Hematopoietic multipotent progenitor cell (in vitro differentiated cells): ENCODE results near the gene DUSP10. TPM values are rescaled to one million over a fixed set of nuclear protein-coding genes. Genes with fewer than 3 reads are reported as not detected.

Experiments used
- DNase-seq, 3 donors: peaks; one replicate each; pipeline ENCODE4 v3.0.0-alpha.2; 2011 to 2015; ENCODE audit warnings: low read depth in 2 of 3, low spot score in 2 of 3
- total RNA-seq: library from RNA; depleted of rRNA; stranded (reverse); fragments of >200 nt; gene quantifications from one replicate; pipeline ENCODE4 v1.2.3, GENCODE V29; 2012

The DUSP10 gene
- total RNA-seq, 1 donor, result 142 TPM

- peak in 1 of 3 donors; percentile 18 for DNase-seq
These were observed 24.3 kb upstream of the DUSP10 start for GRCh38 chr1:221766210-221766609.

- DNase-seq, result no peak
These were observed 23.6 kb upstream of the DUSP10 start for GRCh38 chr1:221765527-221765926.

GRCh38 chr1:221762121-221762520 is 20.2 kb upstream of the DUSP10 start:
- no peak for DNase-seq

GRCh38 chr1:221761354-221762002 is 19.6 kb upstream of the DUSP10 start:
- no peak for DNase-seq

- DNase-seq, result peak in 1 of 3 donors; percentile 58
These were observed 19.0 kb upstream of the DUSP10 start for GRCh38 chr1:221760911-221761310.

- DNase-seq, result peak in 2 of 3 donors; percentile 63 to 84
These were observed 17.5 kb upstream of the DUSP10 start for GRCh38 chr1:221759436-221759835.

- DNase-seq, result no peak
These were observed 16.6 kb upstream of the DUSP10 start for GRCh38 chr1:221758455-221758854.

- no peak for DNase-seq
These were observed 15.1 kb upstream of the DUSP10 start for GRCh38 chr1:221756830-221757551.

GRCh38 chr1:221753828-221754188 is 11.9 kb upstream of the DUSP10 start:
- DNase-seq, result no peak

GRCh38 chr1:221751226-221751887 is 9.5 kb upstream of the DUSP10 start:
- DNase-seq, result peak in 1 of 3 donors; percentile 52

GRCh38 chr1:221748981-221749380 is 7.1 kb upstream of the DUSP10 start:
- DNase-seq, result no peak

GRCh38 chr1:221747839-221748238 is 6.0 kb upstream of the DUSP10 start:
- no peak for DNase-seq

GRCh38 chr1:221743416-221744208 is 1.7 kb upstream of the DUSP10 start:
- DNase-seq, result no peak

GRCh38 chr1:221742555-221743415 is 896 bp upstream of the DUSP10 start:
- DNase-seq, result peak; percentile 52 to 86 (median 82)

- DNase-seq, result peak; percentile 11 to 71 (median 47)
These were observed 741 bp downstream of the DUSP10 start for GRCh38 chr1:221740993-221741702.

GRCh38 chr1:221740369-221740992 is 1.4 kb downstream of the DUSP10 start:
- peak in 1 of 3 donors; percentile 14 for DNase-seq

- no peak for DNase-seq
These were observed 2.2 kb downstream of the DUSP10 start for GRCh38 chr1:221739677-221740025.

- DNase-seq, result no peak
These were observed 2.7 kb downstream of the DUSP10 start for GRCh38 chr1:221739018-221739676.

- DNase-seq, result no peak
These were observed 5.2 kb downstream of the DUSP10 start for GRCh38 chr1:221736714-221737113.
